Uterus (tissue), 2 donors: ENCODE measurements around the gene SYT9.

Source experiments
- POLR2A ChIP-seq, 2 donors: fragments of 450-650 bp; IDR thresholded peaks; one replicate each; pipeline ENCODE4 v1.6.1; 2016; ENCODE audit warnings: antibody characterized with exemption in 2 of 2, mild to moderate bottlenecking in 1 of 2, moderate library complexity in 1 of 2
- TF ChIP-seq, protein P1 (sequence below), 4 experiments: fragments of 200-600 bp in 2 of 4; fragments of 450-650 bp in 2 of 4; sonication (generic) in 2 of 4; IDR thresholded peaks; one replicate each; pipeline ENCODE4 v1.5.1; 2016 to 2019; ENCODE audit warnings: antibody characterized with exemption in 4 of 4, mild to moderate bottlenecking in 2 of 4, moderate library complexity in 1 of 4

DNA sequence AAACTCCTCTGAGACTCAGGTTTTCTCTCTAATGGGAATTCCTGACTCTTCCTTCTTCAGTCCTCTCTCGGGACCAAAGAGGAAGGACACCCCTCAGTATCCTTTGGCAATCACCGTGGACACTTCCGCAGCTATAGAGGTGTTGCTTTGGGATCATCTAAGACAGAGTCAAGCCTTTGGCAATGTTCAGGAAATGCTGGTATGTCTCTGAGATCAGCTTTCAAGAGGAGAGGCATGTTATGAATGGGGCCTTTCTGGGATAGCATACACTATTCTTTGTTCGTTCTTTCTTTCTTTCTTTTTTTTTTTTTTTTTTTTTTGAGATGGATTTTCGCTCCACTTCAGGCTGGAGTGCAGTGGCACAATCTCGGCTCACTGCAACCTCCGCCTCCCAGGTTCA is 219.4 kb downstream of the SYT9 start:
- TF ChIP-seq, protein P1, sequence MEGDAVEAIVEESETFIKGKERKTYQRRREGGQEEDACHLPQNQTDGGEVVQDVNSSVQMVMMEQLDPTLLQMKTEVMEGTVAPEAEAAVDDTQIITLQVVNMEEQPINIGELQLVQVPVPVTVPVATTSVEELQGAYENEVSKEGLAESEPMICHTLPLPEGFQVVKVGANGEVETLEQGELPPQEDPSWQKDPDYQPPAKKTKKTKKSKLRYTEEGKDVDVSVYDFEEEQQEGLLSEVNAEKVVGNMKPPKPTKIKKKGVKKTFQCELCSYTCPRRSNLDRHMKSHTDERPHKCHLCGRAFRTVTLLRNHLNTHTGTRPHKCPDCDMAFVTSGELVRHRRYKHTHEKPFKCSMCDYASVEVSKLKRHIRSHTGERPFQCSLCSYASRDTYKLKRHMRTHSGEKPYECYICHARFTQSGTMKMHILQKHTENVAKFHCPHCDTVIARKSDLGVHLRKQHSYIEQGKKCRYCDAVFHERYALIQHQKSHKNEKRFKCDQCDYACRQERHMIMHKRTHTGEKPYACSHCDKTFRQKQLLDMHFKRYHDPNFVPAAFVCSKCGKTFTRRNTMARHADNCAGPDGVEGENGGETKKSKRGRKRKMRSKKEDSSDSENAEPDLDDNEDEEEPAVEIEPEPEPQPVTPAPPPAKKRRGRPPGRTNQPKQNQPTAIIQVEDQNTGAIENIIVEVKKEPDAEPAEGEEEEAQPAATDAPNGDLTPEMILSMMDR (IDR thresholded peaks at IDR 0.05) = no peak
- no peak for TF ChIP-seq POLR2A (IDR thresholded peaks at IDR 0.05)
